Epithelial cell of esophagus (primary cell): ENCODE measurements around the gene MVB12B.

ENCODE experiments used
- DNase-seq: peaks from one replicate; pipeline ENCODE4 v3.0.0; 2010; ENCODE audit warnings: low read depth
- H3K4me3 ChIP-seq: 2 replicates; pipeline ENCODE4 v1.5.1; 2011; ENCODE audit warnings: mild to moderate bottlenecking, low read length, control low read depth
- TF ChIP-seq, protein P1 (sequence below): IDR thresholded peaks from 2 replicates; pipeline ENCODE4 v1.5.1; 2011; ENCODE audit warnings: low read depth, mild to moderate bottlenecking, low read length, control low read depth, inconsistent platforms; ENCODE audit not compliant: insufficient read depth; ENCODE audit errors: missing control alignments

The MVB12B gene

DNA sequence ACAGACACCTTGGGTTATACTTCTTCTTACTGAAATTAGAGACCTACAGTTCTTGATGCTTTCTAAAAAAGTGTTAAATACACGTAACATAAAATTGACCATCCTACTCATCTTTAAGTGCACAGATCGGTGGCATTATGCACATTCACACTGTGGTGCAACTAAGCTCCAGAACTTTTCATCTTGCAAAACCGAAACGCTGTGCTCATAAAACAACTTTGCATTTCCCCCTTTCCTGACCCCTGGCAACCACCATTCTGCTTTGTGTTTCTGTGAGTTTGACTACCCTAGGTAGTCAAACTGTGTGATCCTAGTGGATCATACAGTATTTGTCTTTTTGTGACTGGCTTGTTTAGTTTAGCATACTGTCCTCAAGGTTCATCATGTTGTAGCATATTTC, 3.9 kb downstream of the MVB12B start:
- no peak overlapping the region for H3K4me3 ChIP-seq
- TF ChIP-seq, protein P1, sequence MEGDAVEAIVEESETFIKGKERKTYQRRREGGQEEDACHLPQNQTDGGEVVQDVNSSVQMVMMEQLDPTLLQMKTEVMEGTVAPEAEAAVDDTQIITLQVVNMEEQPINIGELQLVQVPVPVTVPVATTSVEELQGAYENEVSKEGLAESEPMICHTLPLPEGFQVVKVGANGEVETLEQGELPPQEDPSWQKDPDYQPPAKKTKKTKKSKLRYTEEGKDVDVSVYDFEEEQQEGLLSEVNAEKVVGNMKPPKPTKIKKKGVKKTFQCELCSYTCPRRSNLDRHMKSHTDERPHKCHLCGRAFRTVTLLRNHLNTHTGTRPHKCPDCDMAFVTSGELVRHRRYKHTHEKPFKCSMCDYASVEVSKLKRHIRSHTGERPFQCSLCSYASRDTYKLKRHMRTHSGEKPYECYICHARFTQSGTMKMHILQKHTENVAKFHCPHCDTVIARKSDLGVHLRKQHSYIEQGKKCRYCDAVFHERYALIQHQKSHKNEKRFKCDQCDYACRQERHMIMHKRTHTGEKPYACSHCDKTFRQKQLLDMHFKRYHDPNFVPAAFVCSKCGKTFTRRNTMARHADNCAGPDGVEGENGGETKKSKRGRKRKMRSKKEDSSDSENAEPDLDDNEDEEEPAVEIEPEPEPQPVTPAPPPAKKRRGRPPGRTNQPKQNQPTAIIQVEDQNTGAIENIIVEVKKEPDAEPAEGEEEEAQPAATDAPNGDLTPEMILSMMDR = no peak
- no peak for DNase-seq

DNA sequence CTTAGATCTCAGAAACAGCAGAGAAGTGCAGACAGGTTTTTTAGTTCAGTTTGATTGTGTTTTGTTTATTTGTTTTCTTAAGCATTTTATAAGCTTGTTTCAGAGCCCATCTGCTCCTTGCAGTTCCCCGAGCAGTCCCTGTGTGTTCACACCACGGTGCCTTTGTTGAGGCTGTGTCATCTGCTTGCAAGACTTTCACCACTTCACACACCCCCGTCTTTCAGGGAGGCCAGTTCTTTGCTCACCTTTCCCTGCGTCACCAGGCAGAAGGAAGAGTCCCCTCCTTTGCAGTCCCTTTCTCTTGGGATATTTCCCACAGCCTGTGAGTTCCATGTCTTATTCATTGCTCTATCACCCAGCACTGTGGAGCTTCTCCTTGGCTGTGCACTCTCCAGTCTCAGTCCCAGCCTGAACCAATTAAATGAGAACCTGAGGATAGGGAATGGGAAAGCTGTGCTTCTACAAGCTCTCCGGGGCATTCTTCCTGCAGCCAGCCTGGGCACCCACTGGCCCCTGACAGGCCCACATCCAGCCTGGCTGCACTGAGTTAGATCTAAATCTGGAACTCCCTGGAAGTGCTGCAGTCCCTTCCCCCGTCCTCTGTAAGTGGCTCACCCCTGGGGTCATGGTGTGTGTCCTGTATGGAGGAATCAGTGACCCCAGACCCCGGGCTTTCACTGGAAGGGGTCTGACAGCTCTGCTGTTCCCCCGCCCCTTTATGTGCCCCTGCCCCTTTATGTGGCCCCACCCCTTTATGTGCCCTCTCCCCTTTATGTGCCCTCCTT, 5.5 kb downstream of the MVB12B start:
- TF ChIP-seq, protein P1 = no peak
- no peak for DNase-seq
- no peak overlapping the region for H3K4me3 ChIP-seq

DNA sequence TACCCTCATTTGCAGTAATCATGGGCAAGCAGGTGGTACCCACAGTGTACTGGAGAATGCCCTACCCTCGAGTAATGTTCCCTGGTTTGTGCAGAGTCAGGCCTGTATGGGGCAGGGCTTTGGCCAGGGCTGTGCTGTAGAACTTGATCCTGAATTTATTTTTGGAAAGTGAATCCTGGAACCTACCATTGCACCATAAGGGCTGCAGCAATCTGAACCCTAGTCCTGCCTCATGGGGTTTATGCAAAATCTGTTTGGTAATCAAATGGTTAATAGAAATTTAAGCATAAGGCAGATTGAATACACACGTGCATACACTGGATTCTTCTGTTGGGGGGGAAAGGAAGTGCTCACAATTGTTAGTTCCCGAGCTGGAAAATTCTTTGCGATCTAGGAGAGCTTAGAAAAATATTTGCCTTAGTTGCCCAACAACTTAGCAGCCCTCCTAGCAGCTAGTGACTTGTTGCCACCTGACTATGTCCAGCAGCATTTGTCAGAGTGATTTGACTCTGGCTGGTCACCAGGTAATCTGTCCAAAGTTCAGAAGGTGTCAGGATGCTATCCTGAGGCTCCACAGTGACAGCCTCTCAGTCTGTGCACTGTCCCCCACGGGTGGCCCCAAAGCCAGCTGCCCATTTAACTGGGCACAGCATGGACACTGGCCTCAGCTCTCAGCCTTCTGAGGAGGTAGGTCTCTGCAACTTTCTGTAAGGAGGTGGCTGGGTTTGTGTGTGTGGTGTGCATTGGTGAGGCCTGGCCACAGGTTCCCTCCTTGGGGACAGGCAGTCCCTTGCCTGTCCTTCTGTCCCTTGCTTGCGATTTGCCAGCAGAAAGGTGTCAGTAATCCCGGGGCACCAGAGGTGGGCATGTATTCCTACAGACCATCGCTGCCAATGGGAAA, 8.3 kb downstream of the MVB12B start:
- no peak overlapping the region for H3K4me3 ChIP-seq
- no peak for DNase-seq
- TF ChIP-seq, protein P1 = no peak

DNA sequence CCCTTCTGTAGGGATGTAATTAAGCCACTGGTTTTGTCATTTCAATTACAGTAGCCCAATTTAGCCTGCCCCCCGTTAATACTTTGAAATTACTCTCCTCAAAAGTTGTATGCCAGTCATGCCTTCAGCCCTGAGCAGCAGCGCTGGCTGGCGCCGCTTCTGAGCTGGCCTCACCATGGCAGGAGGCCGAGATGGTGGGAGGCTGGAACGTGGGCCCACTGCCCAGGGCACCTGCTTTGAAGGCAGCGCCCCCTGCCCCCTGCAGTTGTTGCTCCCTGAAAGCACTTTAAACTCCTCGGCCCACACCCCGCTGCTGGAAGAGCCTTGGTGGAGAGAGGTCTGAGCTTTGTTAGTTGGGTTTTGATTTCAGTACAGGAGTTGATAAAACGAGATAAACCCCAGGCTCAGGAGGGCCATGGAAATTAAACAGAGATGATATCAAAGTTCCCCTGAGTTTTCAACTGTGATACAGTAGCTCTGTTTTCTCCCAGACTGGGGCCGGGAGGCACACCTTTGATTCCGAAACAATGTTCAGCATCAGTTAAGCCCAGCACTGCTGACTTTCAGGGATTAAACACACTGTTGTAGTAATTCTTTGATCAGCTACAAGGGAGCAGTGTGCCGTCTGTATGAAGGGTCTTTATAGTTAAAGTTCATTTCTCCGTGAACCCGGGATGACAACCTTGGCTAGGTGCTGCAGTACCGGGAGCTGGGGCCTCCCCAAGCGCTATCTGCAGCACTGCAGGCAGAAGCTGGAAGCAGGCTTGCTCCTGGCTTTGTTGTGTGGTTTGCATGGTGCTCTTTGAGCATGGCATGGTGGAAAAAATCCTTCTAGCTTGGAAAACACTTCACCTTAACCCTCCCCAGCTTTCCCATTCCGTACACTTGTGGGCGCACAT, 9.5 kb downstream of the MVB12B start:
- no peak for DNase-seq
- TF ChIP-seq, protein P1 = no peak
- no peak overlapping the region for H3K4me3 ChIP-seq

DNA sequence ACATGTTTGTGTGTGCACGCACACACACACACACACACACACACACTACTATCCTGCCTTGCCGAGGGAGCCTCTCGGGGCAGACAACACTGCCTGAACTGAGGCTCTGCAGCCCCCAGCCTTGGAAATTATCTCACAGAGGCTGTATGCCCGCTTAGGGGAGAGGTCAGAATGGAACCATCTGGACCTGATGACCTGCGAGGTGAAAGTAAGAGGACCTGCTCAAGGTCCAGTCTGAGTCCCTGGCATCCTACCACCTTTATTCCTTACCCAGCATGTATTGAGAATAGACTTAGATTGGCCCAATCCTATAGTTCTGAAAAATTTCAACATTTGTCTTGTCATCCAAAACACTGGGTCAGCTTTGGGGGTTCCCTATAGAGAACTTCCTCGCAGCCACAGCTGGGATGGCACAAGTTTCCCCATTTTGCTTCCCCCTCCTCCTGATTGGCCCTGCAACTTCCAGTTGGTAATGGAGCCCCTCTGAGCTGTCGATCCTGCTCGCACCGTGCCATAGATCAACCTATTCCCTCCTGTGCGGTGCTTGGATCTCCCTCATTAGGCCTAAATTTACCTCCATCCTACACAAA, 10.2 kb downstream of the MVB12B start:
- no peak for DNase-seq
- no peak overlapping the region for H3K4me3 ChIP-seq
- TF ChIP-seq, protein P1 = no peak

DNA sequence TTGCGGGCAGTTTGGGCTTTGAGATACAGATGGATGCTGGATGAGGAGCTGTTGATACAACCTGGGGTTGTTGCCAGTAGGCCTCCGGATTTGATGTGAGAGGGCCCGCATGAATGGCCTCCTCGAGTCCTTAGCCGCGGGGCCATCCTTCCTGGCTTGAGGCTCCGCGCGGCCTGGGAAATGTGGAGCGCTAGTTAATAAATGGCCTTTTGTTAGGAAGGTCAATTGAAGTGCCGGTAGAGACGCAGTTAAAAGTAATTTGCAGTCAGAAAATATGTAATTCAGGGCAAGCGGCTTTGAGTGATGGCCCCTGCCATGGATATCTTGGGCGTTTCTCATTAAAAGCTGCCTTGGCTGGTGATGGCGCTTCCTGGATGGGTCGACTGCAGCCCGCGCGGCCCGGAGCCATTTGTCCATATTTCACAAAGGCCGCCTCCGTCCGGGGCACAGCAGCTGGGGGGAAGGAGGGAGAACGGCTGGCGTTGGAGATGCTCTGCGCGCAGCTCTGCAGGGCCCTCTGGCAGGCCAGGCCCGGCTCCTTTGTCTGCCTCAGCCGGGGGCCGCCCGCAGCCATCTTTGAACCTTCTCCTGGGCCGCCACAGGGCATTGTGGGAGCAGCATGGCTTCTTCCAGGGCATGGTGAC, 11.2 kb downstream of the MVB12B start:
- TF ChIP-seq, protein P1 = no peak
- H3K4me3 ChIP-seq = no peak overlapping the region

More for the DNA sequence above, 11.2 kb downstream of the MVB12B start:
- DNase-seq = no peak
